H1 (cell line): ENCODE data around the gene IWS1. TPM values are rescaled to one million over a fixed set of nuclear protein-coding genes. Genes with fewer than 3 reads are reported as not detected.
A peak's percentile ranks its signal among the peaks of the same experiment; 100 is the strongest.

Experiments used
- CTCF ChIA-PET: fragments of 300-600 bp; sonication (Branson Sonifier 250); formaldehyde crosslinking; loops from one replicate; lab custom pipeline; 2021; ENCODE audit not compliant: partially characterized antibody; lab: Charles Lee
- POLR2A ChIA-PET: fragments of 300-600 bp; sonication (Branson Sonifier 250); formaldehyde crosslinking; loops from one replicate; lab custom pipeline; 2021; ENCODE audit warnings: inconsistent platforms; ENCODE audit not compliant: partially characterized antibody; lab: Charles Lee
- DNase-seq, 2 experiments: peaks; one replicate each; pipeline versions ENCODE4 v3.0.0 to v3.0.0-alpha.2; 2010 to 2022; ENCODE audit warnings: low spot score in 2 of 2, low read depth in 1 of 2, mixed read lengths in 1 of 2
- FAIRE-seq: peaks from 2 replicates; lab custom pipeline; 2011; peaks lifted over from hg19 to GRCh38; lab: Jason Lieb, UNC
- H2AFZ ChIP-seq: 2 replicates; pipeline ENCODE4 v1.8.1; 2012; ENCODE audit warnings: low read length, inconsistent platforms
- H2AK5ac ChIP-seq: 2 replicates; pipeline ENCODE4 v1.6.1; 2013; ENCODE audit warnings: low read depth, low read length
- H2BK120ac ChIP-seq: replicated peaks from 2 replicates; pipeline ENCODE3; 2013; ENCODE audit warnings: low read depth, low read length, inconsistent platforms
- H2BK12ac ChIP-seq: 2 replicates; pipeline ENCODE4 v1.6.1; 2013; ENCODE audit warnings: low read depth, low read length
- H2BK15ac ChIP-seq: 2 replicates; pipeline ENCODE4 v1.6.1; 2013; ENCODE audit warnings: low read length
- H2BK20ac ChIP-seq: 2 replicates; pipeline ENCODE4 v1.6.1; 2013; ENCODE audit warnings: low read length
- H2BK5ac ChIP-seq: 2 replicates; pipeline ENCODE4 v1.6.1; 2013; ENCODE audit warnings: low read depth, low read length
- H3K14ac ChIP-seq: 2 replicates; pipeline ENCODE4 v1.6.1; 2013; ENCODE audit warnings: inconsistent platforms; ENCODE audit not compliant: insufficient read length
- H3K18ac ChIP-seq: 2 replicates; pipeline ENCODE4 v1.6.1; 2013; ENCODE audit warnings: low read length; ENCODE audit errors: extremely low read depth
- H3K23ac ChIP-seq: 2 replicates; pipeline ENCODE4 v1.6.1; 2013; ENCODE audit warnings: inconsistent platforms; ENCODE audit not compliant: insufficient read length
- H3K23me2 ChIP-seq: 2 replicates; pipeline ENCODE4 v1.6.1; 2013; ENCODE audit warnings: low read depth, low read length
- H3K27ac ChIP-seq: 2 replicates; pipeline ENCODE4 v1.6.1; 2011; ENCODE audit warnings: low read depth, low read length, inconsistent platforms
- H3K27me3 ChIP-seq, 4 experiments: replicated peaks in 1 of 4; 1 replicate in 1 of 4; 2 replicates in 3 of 4; pipeline versions ENCODE4 v1.6.1 to v1.8.1; 2011 to 2013; ENCODE audit warnings: low read length in 3 of 4, mild to moderate bottlenecking in 3 of 4, inconsistent platforms in 2 of 4, mixed read lengths in 2 of 4, moderate library complexity in 1 of 4; ENCODE audit not compliant: control insufficient read depth in 3 of 4, insufficient read depth in 3 of 4; ENCODE audit errors: extremely low read depth in 1 of 4
- H3K36me3 ChIP-seq, 4 experiments: 2 replicates each; pipeline versions ENCODE4 v1.6.1 to v1.8.1; 2011 to 2013; ENCODE audit warnings: mild to moderate bottlenecking in 4 of 4, low read length in 3 of 4, moderate library complexity in 2 of 4, control low read depth in 1 of 4, inconsistent platforms in 1 of 4; ENCODE audit not compliant: insufficient read depth in 4 of 4, control insufficient read depth in 2 of 4
- H3K4ac ChIP-seq: replicated peaks from 2 replicates; pipeline ENCODE3; 2013; ENCODE audit warnings: low read length, low read depth, mixed read lengths, inconsistent platforms; ENCODE audit not compliant: insufficient read length
- H3K4me1 ChIP-seq, 4 experiments: replicated peaks in 1 of 4; 1 replicate in 1 of 4; 2 replicates in 3 of 4; pipeline versions ENCODE4 v1.6.1 to v1.8.1; 2011 to 2013; ENCODE audit warnings: low read length in 3 of 4, inconsistent platforms in 2 of 4, mixed read lengths in 1 of 4; ENCODE audit not compliant: insufficient read depth in 4 of 4, control insufficient read depth in 3 of 4
- H3K4me2 ChIP-seq, 2 experiments: 2 replicates each; pipeline versions ENCODE4 v1.6.1 to v1.8.1; 2011 to 2013; ENCODE audit warnings: low read depth in 2 of 2, low read length in 2 of 2, control low read depth in 1 of 2, inconsistent platforms in 1 of 2, mild to moderate bottlenecking in 1 of 2; ENCODE audit not compliant: insufficient read depth in 1 of 2
- H3K4me3 ChIP-seq, 4 experiments: fragments of 200-600, 300-600 bp in 1 of 4; sonication (generic), shearing (Covaris generic), sonication (Bioruptor Twin) in 1 of 4; 2 replicates each; pipeline versions ENCODE4 v1.5.1 to v1.8.1; 2011 to 2016; ENCODE audit warnings: low read length in 4 of 4, low read depth in 3 of 4, control low read depth in 2 of 4, inconsistent platforms in 2 of 4, mild to moderate bottlenecking in 2 of 4, mixed read lengths in 1 of 4, moderate library complexity in 1 of 4; ENCODE audit not compliant: insufficient read depth in 2 of 4; ENCODE audit errors: extremely low read depth in 1 of 4
- H3K56ac ChIP-seq: replicated peaks from 2 replicates; pipeline ENCODE3; 2013; ENCODE audit warnings: low read depth, mild to moderate bottlenecking, mixed read lengths, low read length, inconsistent platforms; ENCODE audit not compliant: insufficient read length
- H3K79me1 ChIP-seq: 2 replicates; pipeline ENCODE4 v1.6.1; 2013; ENCODE audit warnings: low read depth, low read length, control low read depth
- H3K79me2 ChIP-seq, 2 experiments: 2 replicates each; pipeline versions ENCODE4 v1.6.1 to v1.8.1; 2012 to 2013; ENCODE audit warnings: low read length in 2 of 2, mild to moderate bottlenecking in 2 of 2, inconsistent platforms in 1 of 2; ENCODE audit not compliant: insufficient read depth in 2 of 2, control insufficient read depth in 1 of 2
- H3K9ac ChIP-seq, 4 experiments: replicated peaks in 1 of 4; 1 replicate in 1 of 4; 2 replicates in 3 of 4; pipeline versions ENCODE4 v1.6.1 to v1.8.1; 2011 to 2013; ENCODE audit warnings: low read depth in 3 of 4, low read length in 3 of 4, control low read depth in 2 of 4, mild to moderate bottlenecking in 2 of 4, moderate library complexity in 2 of 4, inconsistent platforms in 1 of 4; ENCODE audit errors: extremely low read depth in 1 of 4
- H3K9me3 ChIP-seq, 2 experiments: 2 replicates each; pipeline versions ENCODE4 v1.6.1 to v1.8.1; 2012 to 2013; ENCODE audit warnings: mild to moderate bottlenecking in 2 of 2, moderate library complexity in 2 of 2, control low read depth in 1 of 2, inconsistent platforms in 1 of 2, low read depth in 1 of 2, low read length in 1 of 2, mixed read lengths in 1 of 2; ENCODE audit not compliant: insufficient read depth in 2 of 2
- H4K20me1 ChIP-seq, 2 experiments: replicated peaks in 1 of 2; 2 replicates each; pipeline versions ENCODE3 to v1.8.1; 2011 to 2013; ENCODE audit warnings: inconsistent platforms in 2 of 2, low read length in 2 of 2, mild to moderate bottlenecking in 1 of 2; ENCODE audit not compliant: insufficient read depth in 2 of 2, control insufficient read depth in 1 of 2
- H4K5ac ChIP-seq: 2 replicates; pipeline ENCODE4 v1.6.1; 2013; ENCODE audit warnings: low read length, low read depth, mixed read lengths, inconsistent platforms; ENCODE audit not compliant: insufficient read length
- H4K8ac ChIP-seq: 2 replicates; pipeline ENCODE4 v1.8.0; 2013; ENCODE audit warnings: mild to moderate bottlenecking, moderate library complexity, low read length, inconsistent platforms; ENCODE audit not compliant: insufficient read depth; ENCODE audit errors: extremely low read depth
- H4K91ac ChIP-seq: replicated peaks from 2 replicates; pipeline ENCODE3; 2013; ENCODE audit warnings: low read length, mixed read lengths, inconsistent platforms; ENCODE audit not compliant: insufficient read length
- CREB1 ChIP-seq: IDR thresholded peaks from 2 replicates; pipeline ENCODE4 v1.6.1; 2012; ENCODE audit warnings: inconsistent platforms
- EZH2 ChIP-seq: fragments of 200-600 bp; sonication (generic); IDR thresholded peaks from 2 replicates; pipeline ENCODE4 v1.7.1; 2012; ENCODE audit warnings: low read depth, mild to moderate bottlenecking, moderate library complexity, low read length, inconsistent platforms; ENCODE audit not compliant: severe bottlenecking
- HDAC2 ChIP-seq, 2 experiments: fragments of 300-600 bp in 1 of 2; sonication (generic) in 1 of 2; IDR thresholded peaks; 2 replicates each; pipeline ENCODE4 v1.6.1; 2011 to 2012; ENCODE audit warnings: low read depth in 2 of 2, low read length in 2 of 2, mild to moderate bottlenecking in 2 of 2, moderate library complexity in 2 of 2, borderline replicate concordance in 1 of 2, inconsistent platforms in 1 of 2
- NANOG ChIP-seq: IDR thresholded peaks from 2 replicates; pipeline ENCODE4 v1.6.1; 2011; ENCODE audit warnings: low read length, low read depth, mild to moderate bottlenecking, inconsistent platforms; ENCODE audit not compliant: insufficient read depth, poor library complexity, severe bottlenecking
- TAF1 ChIP-seq: IDR thresholded peaks from 2 replicates; pipeline ENCODE4 v1.6.1; 2011; ENCODE audit warnings: mild to moderate bottlenecking, low read depth, low read length
- WGBS, 2 experiments: shearing (Covaris generic) in 1 of 2; methylation state at CpG; one replicate each; pipeline versions ENCODE4 v1.1.6 to v1.1.7; 2013 to 2015; ENCODE audit warnings: low lambda C conversion rate in 2 of 2, mixed read lengths in 2 of 2, inconsistent platforms in 1 of 2, low coverage in 1 of 2, missing lambda C conversion rate in 1 of 2; ENCODE audit not compliant: insufficient replicate concordance in 2 of 2, insufficient coverage in 1 of 2, insufficient read length in 1 of 2; ENCODE audit errors: extremely low coverage in 1 of 2, missing lambda C conversion rate in 1 of 2; 5-methylcytosine and 5-hydroxymethylcytosine counted together
- polyA plus RNA-seq, 7 experiments: library from polyadenylated mRNA; depleted of rRNA in 3 of 7; stranded (reverse) in 5 of 7; unstranded in 2 of 7; fragments of >200 nt in 5 of 7; fragments of 200-250 nt in 2 of 7; gene quantifications; 1 replicate in 5 of 7; 2 replicates in 1 of 7; 4 replicates in 1 of 7; pipeline versions ENCODE4 v1.2.1 to v1.2.3, GENCODE V29; 2011 to 2013; ENCODE audit warnings: missing spikeins in 2 of 7, mixed read lengths in 2 of 7
- total RNA-seq: library from RNA; stranded (reverse); fragmentation: NEBNext Ultra II Directional; extraction: Animal tissue kit (Norgen Biotek cat#: 25700); gene quantifications from 2 replicates; pipeline ENCODE4 v1.2.1, GENCODE V29; 2021

Gene IWS1
- total and polyA plus RNA-seq, 2 of the 8 experiments (the other 6 are each of a cell fraction or from before 2014, with no cell fraction given), result 18.4 to 64.8 TPM

- TF ChIP-seq TAF1 (no peak), CREB1 (no peak), EZH2 (no peak), NANOG (no peak), HDAC2 (IDR thresholded peaks at IDR 0.05; ENCODE audit: borderline replicate concordance in 1 of 2, low read depth in 2 of 2, low read length in 2 of 2) (no peak)
Measured at GRCh38 chr2:127464470-127465257, 61.6 kb downstream of the IWS1 start.

More at GRCh38 chr2:127464470-127465257, 61.6 kb downstream of the IWS1 start:
- Histone ChIP-seq H3K56ac (no peak overlapping the region), H2BK20ac (no peak overlapping the region), H3K9ac (no peak overlapping the region), H4K8ac (no peak overlapping the region), H2BK120ac (no peak overlapping the region), H2AK5ac (no peak overlapping the region), H3K27me3 (no peaks in the 10 kb centered on the region), H3K79me1 (no peaks in the 10 kb centered on the region), H3K23me2 (no peaks in the 10 kb centered on the region), H3K14ac (no peak overlapping the region), H4K91ac (no peak overlapping the region), H3K36me3 (no peaks in the 10 kb centered on the region; a peak in 1 of 8 replicates), H2AFZ (no peak overlapping the region), H3K27ac (no peak overlapping the region), H3K4me2 (no peak overlapping the region), H2BK15ac (0 out of 2 replicates have a peak overlapping the region, but pooled peaks have one; percentile 72), H3K4ac (no peak overlapping the region), H4K20me1 (no peaks in the 10 kb centered on the region), H3K4me1 (peaks cover 3 to 10% (median 5%) of the 10 kb centered on the region in 4 experiments; a peak in 5 of 7 replicates), H4K5ac (no peak overlapping the region), H2BK12ac (no peak overlapping the region), H3K79me2 (no peaks in the 10 kb centered on the region), H2BK5ac (no peak overlapping the region), H3K23ac (no peak overlapping the region), H3K4me3 (no peak overlapping the region), H3K9me3 (no peaks in the 10 kb centered on the region), H3K18ac (no peak overlapping the region)
- ChIA-PET CTCF (interaction anchor here (0.5 to 4.9 kb wide), 5 partner anchors 11 to 189 kb away, joined by 3 to 20 read pairs (median 3); no protein-coding TSS in a partner anchor), POLR2A (interaction anchor here (0.7 to 1.7 kb wide), 3 partner anchors 14 to 48 kb away, joined by 3 to 4 read pairs (median 4); no protein-coding TSS in a partner anchor)
- DNase-seq (no peak), FAIRE-seq (no peak)
- WGBS, 2 experiments, result 86% methylated on average over 7 of the region's 7 CpGs; no CpG with 5 or more reads in 1 of the 2 experiments
